IMR-90 (cell line): ENCODE results near the gene OR51G1.

Experiments used
- CEBPB ChIP-seq: IDR thresholded peaks from 2 replicates; pipeline ENCODE4 v1.6.1; 2012; ENCODE audit warnings: low read depth, low read length, improper control_type of control experiment
- POLR2A ChIP-seq: IDR thresholded peaks from 2 replicates; pipeline ENCODE4 v1.6.1; 2012; ENCODE audit warnings: mild to moderate bottlenecking, low read depth, low read length
- RAD21 ChIP-seq: IDR thresholded peaks from 2 replicates; pipeline ENCODE4 v1.6.1; 2012; ENCODE audit warnings: low read length, improper control_type of control experiment
- RFX5 ChIP-seq: IDR thresholded peaks from 2 replicates; pipeline ENCODE4 v1.8.0; 2012; ENCODE audit warnings: low read depth, mild to moderate bottlenecking, low read length, moderate library complexity
- SMC3 ChIP-seq: fragments of 150-350 bp; IDR thresholded peaks from 2 replicates; pipeline ENCODE4 v1.6.1; 2016; ENCODE audit warnings: low read depth, mild to moderate bottlenecking, antibody characterized with exemption, low read length, moderate library complexity
- TF ChIP-seq, protein P1 (sequence below): fragments of 150-350 bp; IDR thresholded peaks from 2 replicates; pipeline ENCODE4 v1.6.1; 2017; ENCODE audit warnings: mild to moderate bottlenecking, antibody characterized with exemption, low read length, low read depth
- TF ChIP-seq, protein P2 (sequence below): conservative IDR thresholded peaks from 2 replicates; pipeline ENCODE4 v1.5.1; 2012; ENCODE audit warnings: mild to moderate bottlenecking, low read depth, low read length, improper control_type of control experiment

GRCh38 chr11:4960877-4961276 lies 36.7 kb upstream of the OR51G1 start:
- TF ChIP-seq, protein P1, sequence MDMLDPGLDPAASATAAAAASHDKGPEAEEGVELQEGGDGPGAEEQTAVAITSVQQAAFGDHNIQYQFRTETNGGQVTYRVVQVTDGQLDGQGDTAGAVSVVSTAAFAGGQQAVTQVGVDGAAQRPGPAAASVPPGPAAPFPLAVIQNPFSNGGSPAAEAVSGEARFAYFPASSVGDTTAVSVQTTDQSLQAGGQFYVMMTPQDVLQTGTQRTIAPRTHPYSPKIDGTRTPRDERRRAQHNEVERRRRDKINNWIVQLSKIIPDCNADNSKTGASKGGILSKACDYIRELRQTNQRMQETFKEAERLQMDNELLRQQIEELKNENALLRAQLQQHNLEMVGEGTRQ, result no peak
- TF ChIP-seq, protein P2, sequence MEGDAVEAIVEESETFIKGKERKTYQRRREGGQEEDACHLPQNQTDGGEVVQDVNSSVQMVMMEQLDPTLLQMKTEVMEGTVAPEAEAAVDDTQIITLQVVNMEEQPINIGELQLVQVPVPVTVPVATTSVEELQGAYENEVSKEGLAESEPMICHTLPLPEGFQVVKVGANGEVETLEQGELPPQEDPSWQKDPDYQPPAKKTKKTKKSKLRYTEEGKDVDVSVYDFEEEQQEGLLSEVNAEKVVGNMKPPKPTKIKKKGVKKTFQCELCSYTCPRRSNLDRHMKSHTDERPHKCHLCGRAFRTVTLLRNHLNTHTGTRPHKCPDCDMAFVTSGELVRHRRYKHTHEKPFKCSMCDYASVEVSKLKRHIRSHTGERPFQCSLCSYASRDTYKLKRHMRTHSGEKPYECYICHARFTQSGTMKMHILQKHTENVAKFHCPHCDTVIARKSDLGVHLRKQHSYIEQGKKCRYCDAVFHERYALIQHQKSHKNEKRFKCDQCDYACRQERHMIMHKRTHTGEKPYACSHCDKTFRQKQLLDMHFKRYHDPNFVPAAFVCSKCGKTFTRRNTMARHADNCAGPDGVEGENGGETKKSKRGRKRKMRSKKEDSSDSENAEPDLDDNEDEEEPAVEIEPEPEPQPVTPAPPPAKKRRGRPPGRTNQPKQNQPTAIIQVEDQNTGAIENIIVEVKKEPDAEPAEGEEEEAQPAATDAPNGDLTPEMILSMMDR, result no peak
- TF ChIP-seq CEBPB (no peak), RFX5 (no peak), POLR2A (no peak), RAD21 (no peak), SMC3 (no peak)
